K562 (cell line): ENCODE results near the gene FAM161B.
"Not testable (repeated sequence)": the region's sequence is repeated elsewhere in the genome, so short reads cannot be mapped to it uniquely, and the experiment has no call there.

Experiments
- MAFK ChIP-seq: IDR thresholded peaks from 2 replicates; pipeline ENCODE4 v1.6.1; 2011; ENCODE audit warnings: low read length, improper control_type of control experiment
- MIER1 ChIP-seq: fragments of 450-650 bp; IDR thresholded peaks from 2 replicates; pipeline ENCODE4 v1.6.1; 2016; ENCODE audit warnings: antibody characterized with exemption, mild to moderate bottlenecking, low read depth
- SMC3 ChIP-seq: conservative IDR thresholded peaks from 2 replicates; pipeline ENCODE4 v1.6.1; 2011; ENCODE audit warnings: low read depth, low read length, improper control_type of control experiment; ENCODE audit not compliant: insufficient read depth
- TARDBP ChIP-seq: fragments of 450-650 bp; IDR thresholded peaks from 2 replicates; pipeline ENCODE4 v1.6.1; 2016
- ZC3H4 ChIP-seq: sonication (generic); formaldehyde crosslinking; IDR thresholded peaks from 2 replicates; pipeline ENCODE4 v1.9.0; 2021; ENCODE audit warnings: missing genetic modification reagents, borderline replicate concordance
- ZNF274 ChIP-seq: IDR thresholded peaks from 2 replicates; pipeline ENCODE4 v1.6.1; 2011; ENCODE audit warnings: low read depth, mild to moderate bottlenecking, low read length, moderate library complexity, borderline replicate concordance
- ZNF324 ChIP-seq: fragments of 250-450 bp; sonication (Bioruptor Pico); IDR thresholded peaks from 2 replicates; pipeline ENCODE4 v1.4.0; 2020; ENCODE audit warnings: mild to moderate bottlenecking
- TF ChIP-seq, protein P1 (sequence below): sonication (generic); formaldehyde crosslinking; IDR thresholded peaks from 2 replicates; pipeline ENCODE4 v1.9.0; 2022; ENCODE audit warnings: mild to moderate bottlenecking, missing genetic modification reagents

GRCh38 chr14:73994926-73995325 lies 45.0 kb upstream of the FAM161B start:
- not testable (repeated sequence) for TF ChIP-seq ZNF324 (CRISPR knock-in tag); MIER1; MAFK; SMC3; ZNF274; ZC3H4 (CRISPR knock-in tag); TARDBP
- TF ChIP-seq, protein P1, sequence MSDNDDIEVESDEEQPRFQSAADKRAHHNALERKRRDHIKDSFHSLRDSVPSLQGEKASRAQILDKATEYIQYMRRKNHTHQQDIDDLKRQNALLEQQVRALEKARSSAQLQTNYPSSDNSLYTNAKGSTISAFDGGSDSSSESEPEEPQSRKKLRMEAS (CRISPR knock-in tag), result not testable (repeated sequence)
